GM18517 (cell line): ENCODE data around the gene GGT7.
A peak's percentile ranks its signal among the peaks of the same experiment; 100 is the strongest.
"Not testable (repeated sequence)": the region's sequence is repeated elsewhere in the genome, so short reads cannot be mapped to it uniquely, and the experiment has no call there.

Source experiments
- ATAC-seq: cut with Tn5 transposase; IDR thresholded peaks from one replicate; pipeline ENCODE4 v1.9.1; 2021; ENCODE audit warnings: mild to moderate bottlenecking, moderate library complexity; ENCODE audit not compliant: unreplicated experiment

Gene GGT7

DNA sequence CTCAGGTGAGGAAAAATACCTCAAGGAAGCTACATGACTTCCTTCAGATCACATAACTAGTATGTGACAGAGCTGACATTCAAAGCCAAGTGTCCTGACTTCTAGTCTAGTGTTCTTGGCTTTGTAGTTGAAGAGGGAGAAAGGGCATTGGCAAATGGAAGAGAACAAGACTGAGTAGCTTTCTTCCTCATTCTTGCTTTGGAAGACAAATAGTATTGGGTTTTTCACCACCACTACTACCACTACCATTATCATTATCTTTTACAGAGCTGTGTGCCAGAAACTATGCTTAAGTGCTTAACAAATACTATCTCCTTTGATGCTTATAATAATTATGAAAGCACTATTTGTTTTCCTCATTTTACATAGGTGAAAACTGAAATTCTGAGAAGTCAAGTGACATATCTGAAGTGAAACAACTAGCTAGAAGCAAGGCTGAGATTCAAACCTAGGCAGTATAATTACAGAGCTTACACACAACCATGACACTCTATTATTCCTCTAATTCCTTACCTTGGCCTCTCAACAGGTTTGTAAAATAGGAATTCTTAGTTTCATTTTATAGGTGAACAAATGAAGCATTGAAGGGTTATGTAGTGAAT is 10.5 kb upstream of the GGT7 start:
- ATAC-seq, result no peak

DNA sequence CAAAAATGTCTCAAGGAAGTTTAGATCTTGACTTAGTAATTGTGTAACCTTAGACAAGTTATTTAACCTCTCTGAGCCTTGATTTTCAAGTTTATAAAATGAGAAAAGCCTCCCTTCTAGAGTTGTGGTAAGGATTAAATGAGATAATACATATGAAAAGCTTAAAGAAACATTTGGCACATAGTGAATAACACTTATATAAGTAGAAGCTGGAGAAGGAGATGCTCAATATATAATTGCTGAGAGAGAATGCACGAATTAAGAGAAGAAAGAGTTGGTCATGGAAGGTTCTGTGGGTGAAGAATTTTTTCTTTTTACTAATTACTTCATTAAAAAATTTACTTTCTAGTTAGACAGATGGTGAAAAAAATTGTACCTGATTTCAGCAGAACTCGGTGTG is 9.0 kb upstream of the GGT7 start:
- ATAC-seq, result no peak

DNA sequence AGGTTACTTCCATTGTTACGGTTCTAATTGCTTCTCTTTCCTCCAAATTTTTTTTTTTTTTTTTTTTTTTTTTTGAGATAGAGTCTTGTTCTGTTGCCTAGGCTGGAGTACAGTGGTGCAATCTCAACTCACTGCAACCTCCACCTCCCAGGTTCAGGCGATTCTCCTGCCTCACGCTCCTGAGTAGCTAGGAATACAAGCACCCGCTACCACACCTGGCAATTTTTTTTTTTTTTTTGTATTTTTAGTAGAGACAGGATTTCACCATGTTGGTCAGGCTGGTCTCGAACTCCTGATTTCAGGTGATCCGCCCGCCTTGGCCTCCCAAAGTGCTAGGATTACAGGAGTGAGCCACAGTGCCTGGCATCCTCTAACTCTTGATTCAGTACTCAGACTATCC is 8.3 kb upstream of the GGT7 start:
- not testable (repeated sequence) for ATAC-seq

DNA sequence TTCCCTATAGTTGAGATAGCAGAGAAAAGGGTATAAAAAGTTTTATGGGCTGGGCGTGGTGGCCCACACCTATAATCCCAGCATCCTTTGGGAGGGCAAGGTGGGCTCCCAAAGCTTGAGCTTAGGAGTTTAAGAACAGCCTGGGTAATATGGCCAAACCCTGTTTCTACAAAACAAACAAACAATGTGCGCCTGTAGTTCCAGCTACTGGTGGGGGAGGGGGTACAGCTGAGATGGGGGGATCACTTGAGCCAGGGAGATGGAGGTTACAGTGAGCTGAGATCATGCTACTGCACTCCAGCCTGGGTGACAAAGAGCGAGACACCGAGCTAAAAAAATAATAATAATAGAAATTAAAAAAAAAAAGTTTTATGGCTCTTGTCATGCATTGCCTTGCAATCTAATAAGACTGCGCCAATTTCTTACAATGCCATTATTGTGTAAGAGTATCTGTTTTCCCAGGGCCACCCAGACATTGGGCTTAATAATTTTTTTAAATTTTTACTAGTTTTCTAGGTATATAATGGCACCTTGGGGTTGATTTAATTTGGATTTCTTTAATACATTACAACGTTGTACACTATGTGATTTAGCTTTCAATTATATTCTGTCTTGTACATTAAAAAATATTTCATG is 7.7 kb upstream of the GGT7 start:
- ATAC-seq, result no peak

DNA sequence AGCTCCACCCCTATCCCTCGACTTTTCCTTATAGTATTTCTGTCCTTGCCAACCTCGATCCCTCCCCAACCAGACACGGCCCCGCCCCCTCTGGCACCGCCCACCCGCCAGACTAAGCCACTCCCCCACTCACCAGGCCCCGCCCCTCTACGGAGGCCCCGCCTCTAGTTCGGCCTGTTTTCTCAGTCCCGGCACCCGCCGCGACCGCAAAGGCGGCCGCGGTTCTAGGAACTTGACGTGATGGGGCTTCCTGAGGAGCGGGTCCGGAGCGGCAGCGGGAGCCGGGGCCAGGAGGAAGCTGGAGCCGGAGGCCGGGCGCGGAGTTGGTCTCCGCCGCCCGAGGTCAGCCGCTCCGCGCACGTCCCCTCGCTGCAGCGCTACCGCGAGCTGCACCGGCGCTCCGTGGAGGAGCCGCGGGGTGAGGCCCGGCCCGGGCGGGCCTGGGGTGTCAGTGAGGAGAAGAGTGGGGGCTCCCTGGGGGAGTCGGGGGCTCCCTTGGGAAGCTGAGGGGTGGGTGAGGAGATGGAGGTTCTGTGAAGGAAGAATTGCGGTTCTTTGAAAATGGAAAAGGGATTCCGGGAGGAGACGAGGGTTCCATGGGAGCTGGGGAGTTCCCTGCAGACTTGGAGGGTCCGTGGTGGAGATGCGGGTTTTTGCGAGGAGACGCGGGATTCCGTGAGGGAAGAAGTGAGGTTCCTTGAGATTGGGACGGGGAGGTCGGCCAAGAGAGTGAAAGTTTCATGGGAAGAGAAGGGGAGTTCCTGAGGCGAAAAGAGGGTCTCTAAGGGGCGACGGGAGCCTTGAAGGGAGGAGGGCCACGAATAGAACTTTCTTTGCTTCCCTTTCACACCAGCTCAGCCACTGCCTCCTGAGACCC is 4.0 kb upstream of the GGT7 start, which contains the start of gene ACSS2:
ACSS2 (plus strand) TSS at position 207 of the 877 bp plus-strand sequence; CDS start at position 241, 34 bp downstream.
- peak; percentile 41 for ATAC-seq

DNA sequence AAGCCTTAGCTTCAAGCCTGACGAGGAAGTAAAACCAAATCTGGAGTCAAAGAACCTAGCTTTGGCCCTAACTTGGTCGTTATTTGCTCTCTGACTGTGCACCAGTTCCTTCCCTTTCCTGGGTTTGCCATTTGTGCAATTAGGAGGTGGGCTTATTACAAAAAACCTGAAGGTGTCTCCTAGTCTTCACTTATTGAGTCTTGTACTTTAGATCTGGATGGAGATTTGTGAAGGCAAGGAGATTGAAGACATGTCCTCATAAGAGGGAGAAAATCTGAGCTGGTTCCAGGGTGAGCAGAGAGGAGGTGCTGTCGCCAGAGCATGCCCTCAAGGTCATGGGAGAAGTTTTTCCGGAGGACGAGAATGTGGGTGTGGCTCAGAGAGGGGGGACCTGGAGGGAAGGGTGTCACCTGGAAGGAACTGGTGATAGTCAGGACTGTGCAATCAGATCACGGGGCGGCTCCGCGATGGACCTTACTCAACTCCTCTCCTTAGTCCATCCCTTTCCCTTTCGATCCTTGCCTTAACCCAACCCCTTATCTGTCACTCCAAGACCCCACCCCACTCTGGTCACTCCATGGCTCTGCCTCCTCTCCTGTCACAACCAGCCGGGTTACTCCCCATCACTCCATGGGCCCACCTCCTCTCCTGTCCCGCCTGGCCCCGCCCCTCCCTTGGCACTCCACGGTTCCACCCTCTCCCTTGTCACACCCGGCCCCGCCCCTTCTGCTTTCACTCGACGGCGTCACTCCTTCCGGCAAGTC is 3.2 kb upstream of the GGT7 start:
- peak; percentile 43 for ATAC-seq

DNA sequence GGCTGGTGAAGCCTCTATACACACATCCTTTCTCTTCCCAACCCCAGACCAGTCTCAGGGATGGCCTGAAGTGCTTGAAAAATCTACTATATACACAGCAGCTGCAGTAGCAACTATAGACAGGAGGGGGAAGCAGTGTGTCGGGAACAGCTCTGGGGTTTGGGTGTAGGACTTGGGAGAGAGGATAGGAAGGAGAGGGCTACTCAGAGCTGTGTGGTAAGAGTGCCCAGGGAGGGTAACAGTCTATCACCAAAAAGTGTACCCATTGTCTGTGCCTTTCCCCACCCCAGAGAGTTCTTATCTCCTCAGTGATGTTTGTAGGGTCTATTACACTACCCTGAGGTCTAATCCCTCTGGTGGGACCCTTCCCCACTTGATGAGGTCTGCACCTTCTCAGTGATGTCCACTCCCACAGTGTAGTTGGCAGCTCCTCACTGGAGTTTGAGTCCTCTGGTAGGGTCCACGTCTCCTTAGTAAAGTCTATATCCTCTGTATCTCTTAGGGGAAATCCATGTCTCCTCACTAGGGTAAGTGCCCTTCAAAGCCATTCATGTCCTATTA is 1.5 kb upstream of the GGT7 start:
- no peak for ATAC-seq

DNA sequence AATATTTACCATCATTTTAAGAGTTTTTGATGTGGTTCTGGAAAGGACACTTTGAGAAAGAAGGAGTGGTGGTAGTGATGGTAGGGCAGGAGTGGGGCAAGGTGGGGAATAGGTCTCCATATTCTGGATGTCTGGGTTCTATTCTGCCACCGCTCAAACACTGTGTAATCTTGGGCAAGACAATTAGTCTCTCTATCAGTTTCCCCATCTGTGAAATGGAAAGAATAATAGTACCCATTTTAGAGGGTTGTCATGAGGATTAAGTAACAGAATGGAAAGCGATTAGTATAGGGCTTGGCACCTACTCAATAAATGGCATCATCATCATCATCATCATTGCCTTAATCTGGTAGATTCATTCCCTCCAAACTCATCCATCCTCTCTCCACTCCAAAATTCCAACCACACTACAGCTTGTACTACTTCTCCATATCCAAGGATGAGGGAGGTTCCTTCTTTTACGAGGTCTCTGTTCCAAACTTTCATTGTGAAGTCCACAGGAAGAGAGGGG is 982 bp upstream of the GGT7 start:
- no peak for ATAC-seq

DNA sequence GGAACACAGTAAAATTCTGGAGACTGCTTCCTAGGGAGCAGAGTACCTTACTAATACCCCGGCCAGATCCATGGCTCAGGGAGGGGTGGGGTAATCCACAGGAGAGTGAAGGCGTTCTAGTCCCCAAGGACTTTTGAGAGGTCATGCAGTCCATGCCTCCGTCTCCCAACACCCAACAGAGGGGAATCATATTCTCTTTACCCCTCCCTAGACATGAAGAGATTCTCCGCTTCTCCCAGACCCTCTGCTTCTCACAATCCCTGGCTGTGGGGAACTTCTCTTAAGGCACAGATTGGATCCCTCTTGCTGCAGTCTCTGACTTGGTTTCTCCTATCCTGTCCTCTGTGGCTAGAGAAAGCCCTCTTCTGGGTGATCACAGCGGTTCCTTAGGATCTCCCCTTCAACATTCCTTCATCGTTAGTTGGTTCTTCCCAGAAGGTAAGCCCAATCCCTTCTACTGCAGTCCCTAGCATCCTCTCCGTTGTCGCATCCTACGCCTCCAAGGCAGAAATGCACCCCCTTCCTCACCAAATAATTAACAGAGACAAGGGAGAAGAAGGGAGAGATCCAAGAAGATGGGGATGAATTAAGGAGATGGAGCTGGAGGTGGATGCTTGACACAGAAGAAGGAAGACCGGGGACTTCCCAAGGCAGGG is 562 bp downstream of the GGT7 start:
- ATAC-seq, result no peak

DNA sequence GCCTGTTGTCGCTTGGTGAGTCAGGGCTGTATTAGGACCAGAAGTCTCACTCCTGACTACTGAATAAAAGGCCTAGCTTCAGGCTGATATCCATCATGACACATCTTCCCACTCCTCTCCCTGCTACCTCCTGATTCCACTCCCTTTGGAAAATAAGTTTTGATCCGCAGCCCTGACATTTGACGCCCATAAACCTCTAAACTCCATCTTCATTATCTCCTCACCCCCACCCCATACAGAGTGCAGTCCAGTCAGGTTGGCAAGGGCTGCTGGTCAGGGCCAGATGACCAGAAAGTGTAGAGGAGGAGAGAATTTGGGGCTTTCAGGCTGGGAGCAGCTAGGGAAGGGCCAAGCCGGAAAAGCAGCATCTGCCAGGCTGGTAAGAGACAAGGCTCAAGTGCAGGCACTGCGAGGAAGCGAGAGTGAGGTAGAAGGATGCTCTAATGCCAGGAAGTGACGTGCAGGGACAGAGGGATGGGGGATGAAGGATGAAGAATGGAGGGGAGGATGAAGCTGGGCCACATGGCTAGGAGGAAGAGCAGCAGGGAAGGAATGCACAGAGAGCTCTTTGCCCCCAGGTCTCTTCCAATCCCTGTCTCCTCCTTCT is 1.2 kb downstream of the GGT7 start:
- no peak for ATAC-seq

DNA sequence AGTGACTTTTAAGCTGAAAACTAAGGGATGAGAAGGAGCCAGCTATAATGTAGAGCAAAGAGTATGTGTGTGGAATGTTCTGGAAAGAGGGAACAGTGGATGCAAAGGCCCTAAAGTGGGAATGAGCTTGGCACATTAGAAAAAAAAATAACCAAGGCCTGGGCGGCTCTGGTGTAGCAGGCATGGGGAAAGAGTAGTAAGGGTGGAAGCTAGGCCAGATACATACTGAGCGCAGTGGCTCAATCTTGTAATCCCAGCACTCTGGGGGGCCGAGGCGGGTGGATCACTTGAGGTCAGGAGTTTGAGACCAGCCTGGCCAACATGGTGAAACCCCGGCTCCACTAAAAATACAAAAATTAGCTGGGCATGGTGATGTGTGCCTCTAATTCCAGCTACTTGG is 8.4 kb downstream of the GGT7 start:
- no peak for ATAC-seq

DNA sequence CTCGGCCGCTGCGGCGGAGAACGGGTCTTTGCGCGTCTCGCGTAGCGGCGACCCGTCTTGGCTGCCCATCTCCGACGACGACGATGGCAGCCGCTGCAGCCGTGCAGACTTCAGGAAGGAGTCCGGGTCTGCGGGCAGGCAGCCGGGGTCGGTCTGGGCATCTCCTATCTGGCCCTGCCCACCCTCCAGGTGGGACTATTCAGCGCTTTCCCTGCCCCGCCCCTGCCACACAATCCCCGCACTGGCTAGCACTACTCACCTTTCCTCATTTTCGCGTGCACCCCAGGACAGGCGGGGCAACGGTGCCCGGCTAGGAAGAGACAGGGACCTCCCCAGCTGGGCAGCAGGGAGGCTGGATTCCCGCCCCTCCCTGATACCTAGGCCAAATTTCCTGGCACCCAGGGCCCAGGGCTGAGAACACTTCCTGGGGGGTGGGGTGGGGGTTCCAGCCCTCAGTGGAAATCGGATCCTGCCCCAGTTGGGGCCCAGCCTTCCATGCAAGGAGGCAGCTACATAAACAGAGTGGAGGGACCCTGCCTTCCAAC is 9.2 kb downstream of the GGT7 start:
- ATAC-seq, result no peak

DNA sequence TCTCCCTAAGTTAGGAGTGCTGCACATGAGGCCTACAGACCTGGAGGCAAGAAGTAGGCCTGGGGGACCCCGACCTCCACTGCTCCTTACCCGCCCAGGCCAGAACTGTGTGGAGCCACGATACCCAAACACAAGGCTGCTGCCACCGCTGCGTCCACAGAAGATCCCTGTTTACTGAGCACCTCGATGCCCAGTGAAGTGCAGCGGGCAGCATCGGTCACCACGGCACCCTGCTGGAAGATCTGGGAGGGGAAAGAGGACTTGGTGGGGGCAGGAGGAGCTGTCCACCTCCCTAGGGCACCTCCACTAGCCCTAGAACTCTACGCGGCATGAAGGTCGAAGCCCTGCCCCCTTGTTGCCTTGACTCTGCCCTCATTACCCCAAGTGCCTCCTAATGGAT is 9.9 kb downstream of the GGT7 start:
- ATAC-seq, result no peak

DNA sequence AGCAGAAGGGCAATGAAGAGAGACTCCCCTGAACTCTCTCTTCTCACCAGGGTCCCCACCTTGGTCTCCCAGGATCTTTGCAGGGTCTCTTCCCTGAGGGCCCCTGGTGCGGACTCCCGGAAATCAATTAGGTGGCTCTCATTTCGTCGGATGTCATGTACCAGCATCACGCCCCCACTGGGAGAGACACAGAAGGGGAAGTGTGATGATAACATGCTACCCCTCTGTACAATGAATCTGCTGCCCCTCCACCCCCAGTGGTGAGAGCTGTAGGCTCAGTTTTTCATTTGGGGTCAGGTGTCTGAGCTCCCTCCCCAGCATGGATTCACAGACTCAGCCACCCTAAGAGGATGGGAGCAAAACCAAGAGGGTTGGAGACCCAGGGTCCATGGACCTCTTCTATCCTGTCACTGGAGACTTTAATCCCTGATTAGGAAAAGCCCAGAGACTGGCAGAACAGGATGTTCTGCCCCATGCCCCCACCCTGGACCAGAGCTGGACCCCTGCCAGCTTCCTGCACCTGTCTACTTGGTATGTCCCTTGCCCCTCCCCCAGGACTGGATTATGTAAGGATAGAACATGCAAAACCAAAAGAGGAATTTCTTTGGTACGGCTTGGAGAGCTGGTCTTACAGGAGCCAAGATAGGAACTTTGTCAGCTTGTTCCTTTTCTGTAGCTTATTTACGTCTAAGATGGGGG is 11.1 kb downstream of the GGT7 start:
- ATAC-seq, result no peak

DNA sequence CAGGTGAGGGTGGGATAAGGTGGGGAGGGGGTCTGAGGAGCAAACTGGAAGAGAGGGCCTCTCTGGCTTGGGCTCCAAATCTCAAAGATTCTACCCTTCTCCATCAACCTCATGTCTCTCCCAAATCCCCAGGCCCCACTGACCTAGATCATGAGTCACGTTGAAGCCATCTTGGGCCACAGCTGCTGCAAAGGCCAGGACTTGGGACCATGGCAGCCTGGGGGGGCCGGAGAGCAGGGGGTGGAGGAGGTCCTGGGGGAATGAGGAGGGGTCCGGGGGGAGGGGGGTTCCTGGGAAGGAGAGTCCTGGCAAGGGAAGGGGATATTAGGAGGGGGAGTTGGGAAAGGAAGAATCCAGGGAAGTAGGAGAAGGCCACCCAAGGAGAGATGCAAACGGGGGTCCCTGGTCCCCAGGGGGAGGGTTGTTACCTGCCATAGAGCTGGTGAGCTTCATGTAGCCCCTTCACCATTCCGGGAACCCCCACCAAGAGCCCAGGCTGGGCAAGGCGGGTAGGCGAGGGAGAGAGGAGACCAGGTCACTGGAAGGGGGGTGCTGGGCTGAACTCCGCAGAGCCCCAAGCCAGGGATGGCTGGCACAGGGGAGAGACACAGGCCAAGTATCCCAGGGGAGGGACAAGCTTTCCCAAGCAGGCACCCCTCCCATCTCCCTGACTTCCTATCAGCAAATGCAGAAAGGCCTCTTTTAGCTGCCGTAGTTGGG is 12.7 kb downstream of the GGT7 start:
- ATAC-seq, result no peak

DNA sequence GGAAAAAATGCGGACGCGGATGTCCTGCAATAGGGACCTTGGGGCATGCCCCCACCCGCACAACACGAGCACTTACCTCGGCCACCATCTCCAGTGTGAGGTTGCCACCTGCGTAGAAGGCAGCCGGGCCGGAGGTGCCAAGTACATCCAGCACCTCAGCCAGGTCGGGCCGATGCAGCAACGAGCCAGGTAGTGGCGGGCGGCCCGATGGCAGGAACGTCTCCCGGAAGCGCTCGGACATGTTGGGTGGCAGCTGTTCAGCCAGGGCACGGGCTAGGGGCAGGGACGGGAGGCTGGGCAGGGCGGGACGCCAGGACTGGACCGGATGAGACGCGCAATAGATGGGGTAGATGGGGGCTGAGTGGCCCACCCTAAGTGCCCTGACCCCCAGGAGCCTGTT is 13.3 kb downstream of the GGT7 start:
- ATAC-seq, result no peak

DNA sequence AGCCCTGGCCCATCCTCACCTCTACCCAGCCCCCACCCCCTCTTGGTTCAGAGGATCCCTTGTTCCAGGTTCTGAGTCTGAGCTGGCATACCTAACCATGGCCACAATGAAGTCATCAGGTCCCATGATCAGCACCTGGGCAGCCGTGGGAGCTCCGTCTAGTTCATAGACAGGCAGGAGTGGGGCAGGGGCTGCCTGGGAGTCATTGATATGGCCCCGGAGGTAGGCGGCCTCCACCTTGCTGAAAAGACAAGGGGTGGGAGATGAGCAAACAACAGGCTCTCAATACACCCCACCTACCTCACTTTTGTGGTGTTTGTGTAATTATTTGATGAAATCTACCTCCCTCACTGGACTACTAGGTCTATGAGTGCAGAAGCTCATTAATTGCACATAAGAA is 20.4 kb downstream of the GGT7 start:
- no peak for ATAC-seq

DNA sequence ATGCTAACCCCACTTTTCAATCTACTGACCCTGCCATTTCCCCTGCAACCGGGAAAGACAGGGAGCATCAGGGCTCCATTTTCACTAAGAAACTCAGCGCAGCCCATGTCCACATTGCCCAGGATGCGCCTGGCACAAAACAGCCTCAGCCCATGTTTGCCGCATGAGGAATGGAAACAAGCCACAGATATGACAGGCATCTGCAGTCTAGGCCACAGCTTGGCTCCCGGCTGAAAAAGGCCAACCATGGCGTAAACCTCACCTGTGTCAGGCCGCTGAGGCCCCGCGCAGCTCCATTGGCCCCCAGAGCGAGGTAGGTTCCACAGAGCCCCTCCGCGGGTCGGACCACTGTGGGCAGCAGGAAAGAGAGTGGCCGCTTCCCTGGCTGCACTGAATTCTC is 21.7 kb downstream of the GGT7 start:
- no peak for ATAC-seq
